DMS79 treated with DMSO at 0.1 percent for 48 hours (cell line): ENCODE results near the gene PHLPP1.
"Not testable (repeated sequence)": the region's sequence is repeated elsewhere in the genome, so short reads cannot be mapped to it uniquely, and the experiment has no call there.

ENCODE experiments used
- DNase-seq: peaks from one replicate; lab custom pipeline; 2025; lab: John Stamatoyannopoulos, UW

The PHLPP1 gene

DNA sequence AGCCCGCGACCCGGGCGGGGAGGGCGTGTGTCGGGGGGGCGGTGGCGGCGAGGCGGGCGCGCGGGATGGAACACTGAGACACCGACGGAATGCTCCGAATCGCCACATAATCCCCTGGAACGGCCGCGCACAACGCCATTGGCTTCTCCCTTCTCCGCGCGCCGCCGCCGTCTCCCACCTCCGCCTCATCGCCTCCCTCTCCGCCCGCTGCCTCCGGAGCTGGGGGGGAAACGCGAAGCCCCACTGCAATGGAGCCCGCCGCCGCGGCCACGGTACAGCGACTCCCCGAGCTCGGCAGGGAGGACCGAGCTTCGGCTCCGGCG is at the start of gene PHLPP1:
TSS of gene PHLPP1 (plus strand) at position 106 of the 323 bp plus-strand sequence. CDS start at position 249, 143 bp downstream.
- DNase-seq: no peak

DNA sequence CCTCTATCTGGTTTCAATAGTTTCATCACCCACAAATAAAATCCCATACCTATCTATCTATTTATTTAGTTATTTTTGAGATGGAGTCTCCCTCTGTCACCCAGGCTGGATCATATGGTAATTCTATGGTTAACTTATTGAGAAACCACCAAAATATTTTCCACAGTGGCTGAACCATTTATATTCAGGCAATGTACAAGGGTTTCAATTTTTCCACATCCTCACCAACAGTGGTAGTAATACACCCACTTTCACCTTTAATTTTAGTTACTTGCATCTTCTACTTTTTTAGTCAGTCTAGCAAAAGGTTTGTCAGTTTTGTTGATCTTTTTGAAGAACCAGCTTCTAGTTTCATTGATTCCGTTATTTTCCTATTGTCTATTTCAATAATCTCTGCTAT is 46.1 kb upstream of the PHLPP1 start:
- no peak for DNase-seq

DNA sequence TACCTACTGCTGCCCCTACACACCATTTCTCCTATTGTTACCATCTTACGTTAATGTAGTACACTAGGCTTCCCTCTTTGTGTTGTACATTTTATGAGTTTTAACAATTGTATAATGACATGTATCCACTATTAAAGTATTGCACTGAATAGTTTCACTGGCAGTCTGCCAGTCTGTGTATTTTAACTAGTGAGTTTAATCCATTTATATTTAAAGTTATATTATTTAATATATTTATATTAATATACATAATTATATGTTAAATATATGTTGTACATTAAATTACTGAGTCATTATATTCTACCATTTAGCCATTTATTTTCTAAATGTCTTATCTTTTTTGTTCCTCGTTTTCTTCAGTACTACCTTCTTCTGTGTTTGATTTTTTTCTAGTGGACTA is 44.8 kb upstream of the PHLPP1 start:
- DNase-seq: no peak

DNA sequence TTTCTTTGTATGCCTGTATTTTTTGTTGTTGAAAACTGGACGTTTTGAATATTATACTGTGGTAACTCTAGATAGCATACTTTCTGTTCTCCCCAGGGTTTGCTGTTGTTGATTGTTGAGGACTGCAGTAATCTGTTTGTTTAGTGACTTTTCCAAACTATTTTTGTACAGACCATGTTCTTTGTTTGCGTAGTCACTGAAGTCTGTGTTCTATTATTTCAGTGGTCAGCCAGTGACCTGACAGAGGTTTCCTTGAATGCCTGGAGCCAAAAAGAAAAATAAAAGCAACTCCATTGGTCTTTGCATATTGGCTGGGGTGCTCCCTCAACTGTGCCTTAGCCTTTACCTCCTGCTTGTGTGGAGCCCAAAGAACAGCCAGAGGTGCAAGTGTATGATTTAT is 42.7 kb upstream of the PHLPP1 start:
- no peak for DNase-seq

DNA sequence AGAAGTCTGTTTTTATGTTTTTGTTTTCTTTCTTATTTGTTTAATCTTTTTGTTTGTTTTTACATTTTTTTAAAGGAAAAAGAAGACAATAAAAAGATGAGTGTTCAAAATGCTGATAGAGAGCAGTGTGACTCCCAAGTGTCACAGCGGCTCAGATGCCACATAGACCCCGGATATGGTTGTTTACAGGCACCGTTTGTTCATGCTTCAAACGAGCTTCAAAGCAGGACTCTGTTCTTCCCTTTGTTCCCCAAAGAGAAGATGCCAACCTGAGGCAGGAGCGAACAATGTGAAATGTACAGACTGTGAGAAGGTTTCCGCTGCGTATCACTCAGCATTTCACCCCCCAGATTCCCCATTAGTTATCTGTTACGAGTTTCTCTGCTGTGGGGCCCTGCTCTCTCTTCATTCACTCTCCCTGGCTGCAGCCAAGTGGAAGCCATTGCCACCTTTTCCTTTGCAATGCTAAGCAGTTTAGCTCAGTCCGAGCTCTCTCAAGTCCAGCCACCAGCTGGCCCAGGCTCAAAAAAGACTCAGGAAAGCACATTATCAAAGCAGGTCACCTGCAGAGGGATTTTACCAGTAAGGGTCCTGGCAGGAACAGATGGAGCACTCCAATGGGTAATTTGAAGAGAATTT is 36.4 kb upstream of the PHLPP1 start:
- peak; percentile 46 for DNase-seq

DNA sequence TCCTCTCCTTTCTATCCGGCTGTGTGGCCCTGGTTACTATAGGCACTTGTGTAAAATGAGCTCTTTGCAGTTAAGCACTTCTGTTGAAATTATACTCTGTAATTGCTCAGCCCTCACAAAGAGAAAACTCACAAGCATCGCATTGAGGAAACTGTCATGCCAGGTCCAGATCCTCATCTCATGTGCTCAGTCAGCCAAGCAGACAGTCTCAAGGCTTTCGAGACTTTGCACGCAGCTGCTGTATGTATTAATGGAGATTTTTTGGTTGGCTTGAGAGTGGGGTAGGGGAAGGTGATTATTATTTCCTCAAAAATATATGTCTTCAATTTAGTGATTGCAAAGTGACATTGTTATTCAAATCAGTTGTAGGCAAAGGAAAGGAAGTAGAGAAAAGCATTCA is 33.0 kb upstream of the PHLPP1 start:
- peak; percentile 92 for DNase-seq

DNA sequence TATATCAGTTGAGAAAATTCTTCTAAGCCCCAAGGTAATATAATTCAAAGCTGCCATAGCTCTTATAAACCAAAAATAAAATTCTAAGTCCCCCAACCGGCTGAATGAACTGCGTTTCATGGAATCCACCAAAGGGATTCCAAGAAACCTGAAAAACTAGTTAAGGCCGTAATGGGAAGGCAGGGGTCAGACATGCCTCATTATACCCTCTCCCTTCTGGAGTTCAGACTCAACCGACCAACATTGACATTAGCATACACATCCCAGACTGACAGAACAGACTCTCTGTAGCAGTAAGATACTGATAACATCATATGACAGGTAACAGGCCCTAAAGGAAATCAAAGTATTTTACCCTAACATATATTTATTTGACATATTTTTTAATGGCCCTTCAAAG is 31.4 kb upstream of the PHLPP1 start:
- no peak for DNase-seq

DNA sequence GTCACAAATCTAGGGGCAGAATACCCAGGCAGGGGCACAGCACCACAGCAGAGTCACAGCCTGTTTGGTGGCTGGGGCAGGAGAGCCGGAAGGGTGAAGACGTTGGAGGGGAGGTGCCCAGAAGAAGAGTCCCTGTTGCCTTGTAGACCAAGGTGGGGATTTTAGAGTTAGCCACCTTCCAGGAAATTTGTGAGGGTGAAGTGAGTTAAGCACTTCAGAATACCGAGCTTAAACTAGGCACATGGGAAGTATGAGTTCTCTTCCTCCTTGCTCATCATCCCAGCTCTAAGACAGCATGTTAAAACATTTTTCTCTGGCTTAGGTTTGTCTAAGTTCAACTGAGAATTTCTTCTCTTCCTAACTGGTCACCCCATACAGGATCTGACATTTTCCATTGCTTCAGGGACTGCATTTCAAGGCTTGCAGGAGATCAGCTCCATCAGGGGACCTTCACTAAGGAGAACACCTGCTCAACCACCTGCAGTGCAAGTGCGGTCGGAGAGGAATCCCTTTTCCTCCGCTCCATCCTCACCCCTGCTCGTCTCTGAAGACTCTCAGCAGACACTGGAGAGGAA is 26.5 kb upstream of the PHLPP1 start:
- no peak for DNase-seq

DNA sequence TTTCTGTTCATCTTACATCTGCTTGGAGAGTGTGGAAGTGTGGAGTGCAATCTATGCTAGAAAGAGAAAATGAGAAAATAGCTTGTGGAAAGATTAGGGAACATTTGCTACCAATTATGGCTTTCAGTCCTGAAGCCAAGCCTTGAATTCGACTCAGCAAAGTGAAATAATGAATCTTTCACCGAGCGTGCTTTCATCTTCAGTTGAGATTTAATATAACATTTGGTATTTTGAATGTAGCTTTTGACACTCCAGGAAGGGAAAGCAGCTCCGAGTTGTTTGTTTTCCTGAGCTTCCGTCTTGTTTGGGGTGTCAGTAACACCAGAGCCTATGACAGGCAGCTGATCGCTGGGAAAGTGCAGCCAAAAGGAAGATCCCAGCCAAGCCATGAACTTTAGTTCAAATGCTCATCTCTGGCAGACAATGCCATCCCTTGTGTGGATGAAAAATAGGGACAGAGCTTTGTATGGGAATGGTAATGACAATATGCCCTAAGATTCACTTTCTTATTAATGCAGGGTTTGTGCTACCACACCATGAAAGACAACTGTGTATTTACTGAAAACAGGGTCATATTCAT is 25.0 kb upstream of the PHLPP1 start:
- DNase-seq: no peak

DNA sequence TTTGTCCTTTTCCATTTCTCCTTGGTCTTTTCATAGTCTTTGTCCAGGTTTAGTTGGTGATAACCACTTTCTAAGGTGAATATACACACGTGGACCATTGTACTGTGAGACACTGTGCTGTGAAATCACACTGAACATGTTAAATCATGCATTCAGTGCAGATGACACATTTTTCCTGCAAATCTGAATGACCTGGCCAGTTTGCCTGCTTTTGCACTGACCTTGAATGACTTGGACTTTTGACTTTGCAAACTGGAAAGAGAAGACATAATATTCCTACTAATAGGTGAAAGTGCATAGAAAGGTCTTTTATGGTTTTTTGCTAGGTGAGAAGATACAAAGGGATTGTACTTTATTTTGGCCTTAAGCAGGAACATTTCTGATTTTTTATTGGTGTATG is 21.7 kb upstream of the PHLPP1 start:
- DNase-seq: no peak

DNA sequence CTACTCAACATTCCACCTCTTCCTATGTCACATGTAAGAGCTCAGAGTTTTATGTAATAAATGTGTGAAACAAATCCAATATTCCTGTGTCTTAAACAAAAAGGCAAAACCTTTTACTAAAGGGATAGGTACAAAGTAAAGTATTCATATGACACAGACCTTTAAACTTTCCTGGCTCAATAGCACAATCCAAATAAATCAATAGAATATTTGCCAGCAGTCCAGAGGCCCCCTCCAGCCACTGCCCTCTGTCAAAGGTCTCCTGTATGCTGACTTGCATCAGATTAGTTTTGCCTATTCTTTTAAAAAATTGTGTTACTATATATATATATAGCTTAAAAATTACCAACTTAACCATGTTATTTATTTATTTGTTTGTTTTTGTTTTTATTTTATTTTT is 17.7 kb upstream of the PHLPP1 start:
- DNase-seq: no peak

DNA sequence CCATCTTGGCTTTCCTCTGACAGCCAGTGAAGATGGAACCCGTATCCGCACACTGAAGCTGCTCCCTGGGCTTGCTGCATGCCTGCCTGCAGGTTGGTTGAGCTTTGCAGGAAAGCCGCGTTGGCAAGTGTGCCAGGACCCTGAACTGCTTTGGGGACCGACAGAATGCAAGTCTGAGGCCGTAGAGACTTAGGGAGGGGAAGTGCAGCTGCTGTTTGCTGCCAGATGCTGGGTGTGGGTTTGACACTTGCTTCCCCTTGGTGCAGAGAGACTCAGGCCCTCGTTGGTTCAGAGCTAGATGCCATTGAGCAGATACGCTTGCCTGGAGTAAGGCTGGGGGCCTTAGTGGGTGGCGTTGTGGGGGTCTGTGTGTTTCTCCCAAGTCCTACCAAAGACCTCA is 13.1 kb upstream of the PHLPP1 start:
- no peak for DNase-seq

DNA sequence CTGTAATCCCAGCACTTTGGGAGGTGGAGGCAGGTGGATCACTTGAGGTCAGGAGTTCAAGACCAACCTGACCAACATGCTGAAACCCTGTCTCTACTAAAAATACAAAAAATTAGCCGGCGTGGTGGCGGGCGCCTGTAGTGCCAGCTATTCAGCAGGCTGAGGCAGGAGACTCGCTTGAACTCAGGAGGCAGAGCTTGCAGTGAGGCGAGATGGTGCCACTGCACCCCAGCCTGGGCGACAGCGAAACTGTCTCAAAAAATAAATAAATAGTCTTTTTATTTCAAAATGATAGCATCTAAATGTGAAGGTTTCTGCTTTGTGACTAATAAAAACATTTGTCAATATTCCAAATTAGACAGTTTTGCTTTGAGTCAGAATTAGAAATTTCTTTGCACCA is 8.5 kb upstream of the PHLPP1 start:
- not testable (repeated sequence) for DNase-seq

DNA sequence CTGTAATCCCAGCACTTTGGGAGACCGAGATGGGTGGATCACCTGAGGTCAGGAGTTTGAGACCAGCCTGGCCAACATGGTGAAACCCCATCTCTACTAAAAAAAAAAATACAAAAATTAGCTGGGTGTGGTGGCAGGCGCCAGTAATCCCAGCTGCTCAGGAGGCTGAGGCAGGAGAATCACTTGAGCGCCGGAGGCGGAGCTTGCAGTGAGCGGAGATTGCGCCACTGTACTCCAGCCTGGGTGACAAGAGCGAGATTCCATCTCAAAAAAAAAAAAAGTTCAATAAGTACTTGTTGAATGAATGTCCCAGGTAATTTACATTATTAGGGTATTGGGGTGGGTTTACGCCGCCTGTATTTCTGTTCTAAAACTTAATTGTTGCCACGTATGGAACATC is 5.4 kb upstream of the PHLPP1 start:
- not testable (repeated sequence) for DNase-seq

DNA sequence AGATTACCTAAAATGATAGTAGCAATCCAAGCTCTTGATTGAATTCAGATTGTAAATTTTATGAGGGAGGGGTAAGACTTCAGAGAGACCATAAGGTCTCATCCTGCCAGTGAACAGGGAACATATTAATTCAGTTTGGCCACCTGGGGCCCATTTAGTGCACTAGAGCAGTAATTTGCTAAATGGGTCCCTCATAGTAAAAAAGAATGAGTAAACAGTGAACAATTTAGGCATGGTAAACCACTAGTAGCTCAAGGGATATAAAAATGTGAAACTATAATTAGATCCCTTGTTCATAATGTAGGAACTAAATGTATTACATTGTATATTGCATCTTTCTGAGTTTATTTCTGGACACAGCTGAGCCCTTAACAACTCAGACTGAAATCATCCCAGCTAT is 4.9 kb upstream of the PHLPP1 start:
- DNase-seq: peak; percentile 33

DNA sequence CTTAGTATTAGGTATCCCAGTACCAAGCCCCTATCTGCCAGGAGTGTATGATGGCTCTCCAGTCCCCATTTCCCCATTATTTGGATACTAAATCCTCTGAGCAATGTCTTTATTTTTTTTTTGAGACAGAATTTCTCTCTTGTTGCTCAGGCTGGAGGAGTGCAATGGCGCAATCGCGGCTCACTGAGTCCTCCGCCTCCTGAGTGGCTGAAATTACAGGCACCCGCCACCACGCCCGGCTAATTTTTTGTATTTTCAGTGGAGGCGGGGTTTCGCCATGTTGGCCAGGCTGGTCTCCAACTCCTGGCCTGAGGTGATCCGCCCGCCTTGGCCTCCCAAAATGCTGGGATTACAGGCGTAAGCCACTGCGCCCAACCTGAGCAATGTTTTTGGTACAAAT is 3.6 kb upstream of the PHLPP1 start:
- DNase-seq: no peak

DNA sequence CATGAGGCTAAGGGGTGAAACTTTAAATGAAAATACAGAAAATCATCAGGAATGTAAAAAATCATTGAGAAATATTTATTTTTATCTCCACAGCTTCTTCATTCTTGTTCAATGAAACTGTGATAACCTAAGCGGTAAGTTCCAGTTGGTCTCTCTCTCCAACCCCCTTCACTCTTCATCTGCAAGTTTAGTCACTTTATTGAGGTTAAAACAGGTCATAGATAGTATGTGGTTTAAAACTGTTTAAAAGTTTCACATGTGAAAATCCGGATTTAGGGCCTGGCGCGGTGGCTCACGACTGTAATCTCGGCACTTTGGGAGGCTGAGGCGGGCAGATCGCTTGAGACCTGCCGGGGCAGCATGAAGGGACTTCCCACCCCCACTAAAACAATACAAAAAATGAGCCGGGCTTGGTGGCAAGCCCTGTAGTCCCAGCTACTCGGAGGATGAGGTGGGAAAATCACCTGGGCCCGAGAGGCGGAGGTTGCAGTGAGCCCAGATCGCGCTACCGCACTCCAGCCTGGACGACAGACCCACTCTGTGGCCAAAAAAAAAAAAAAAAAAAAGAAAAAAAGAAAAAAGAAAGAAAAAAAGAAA is 1.6 kb upstream of the PHLPP1 start:
- no peak for DNase-seq

DNA sequence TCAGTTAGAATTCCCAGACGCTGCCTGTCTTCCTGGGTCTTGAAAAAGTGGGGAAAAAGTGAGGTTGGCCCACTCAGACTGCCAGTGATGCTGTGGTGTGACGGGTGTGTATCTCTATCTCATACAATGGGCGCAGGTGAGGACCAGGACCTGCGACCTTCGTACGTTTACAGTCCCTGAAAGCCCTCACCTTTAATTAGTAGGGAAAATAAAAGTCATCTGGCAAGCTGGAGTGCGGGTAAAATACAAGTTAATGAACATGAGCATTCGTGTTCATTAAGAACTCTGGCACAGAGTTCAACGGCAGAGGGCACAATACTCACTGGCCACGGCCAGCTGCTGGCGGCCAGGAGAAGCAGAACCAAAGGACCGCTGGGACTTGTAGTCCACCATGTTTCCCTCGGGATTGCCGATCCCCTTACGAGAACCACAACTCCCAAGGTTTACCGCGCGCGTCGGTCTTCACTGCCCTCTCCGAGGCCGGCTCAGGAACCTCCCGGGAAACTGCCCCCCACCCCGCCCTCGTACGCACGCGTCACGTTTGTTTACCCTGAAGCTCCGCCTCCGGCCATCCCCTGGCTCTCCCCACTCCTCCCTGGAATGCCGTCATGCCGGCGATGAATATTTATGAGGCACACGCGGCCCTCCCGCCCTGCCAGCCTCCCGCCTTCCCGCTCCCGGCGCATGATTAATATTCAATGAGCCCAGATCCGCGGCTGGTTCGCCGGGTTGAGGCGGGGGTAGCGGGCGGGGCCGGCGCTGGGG is 488 bp upstream of the PHLPP1 start:
- DNase-seq: peak; percentile 98

DNA sequence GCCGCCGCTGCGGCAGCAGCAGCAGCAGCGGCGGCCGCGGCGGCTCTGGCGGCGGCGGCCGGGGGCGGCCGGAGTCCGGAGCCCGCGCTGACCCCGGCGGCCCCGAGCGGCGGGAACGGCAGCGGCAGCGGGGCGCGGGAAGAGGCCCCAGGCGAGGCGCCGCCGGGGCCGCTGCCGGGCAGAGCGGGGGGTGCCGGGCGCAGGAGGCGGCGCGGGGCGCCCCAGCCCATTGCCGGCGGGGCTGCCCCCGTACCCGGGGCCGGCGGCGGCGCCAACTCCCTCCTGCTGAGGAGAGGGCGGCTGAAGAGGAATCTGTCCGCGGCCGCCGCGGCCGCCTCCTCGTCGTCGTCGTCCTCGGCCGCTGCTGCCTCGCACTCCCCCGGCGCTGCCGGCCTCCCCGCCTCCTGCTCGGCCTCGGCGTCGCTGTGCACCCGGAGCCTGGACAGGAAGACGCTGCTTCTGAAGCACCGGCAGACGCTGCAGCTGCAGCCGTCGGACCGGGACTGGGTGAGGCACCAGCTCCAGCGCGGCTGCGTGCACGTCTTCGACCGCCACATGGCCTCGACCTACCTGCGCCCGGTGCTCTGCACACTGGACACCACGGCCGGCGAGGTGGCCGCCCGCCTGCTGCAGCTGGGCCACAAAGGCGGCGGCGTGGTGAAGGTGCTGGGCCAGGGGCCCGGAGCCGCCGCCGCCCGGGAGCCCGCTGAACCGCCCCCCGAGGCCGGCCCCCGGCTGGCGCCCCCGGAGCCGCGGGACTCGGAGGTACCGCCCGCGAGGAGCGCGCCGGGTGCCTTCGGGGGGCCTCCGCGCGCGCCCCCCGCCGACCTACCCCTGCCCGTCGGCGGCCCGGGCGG is 646 bp downstream of the PHLPP1 start:
- no peak for DNase-seq

DNA sequence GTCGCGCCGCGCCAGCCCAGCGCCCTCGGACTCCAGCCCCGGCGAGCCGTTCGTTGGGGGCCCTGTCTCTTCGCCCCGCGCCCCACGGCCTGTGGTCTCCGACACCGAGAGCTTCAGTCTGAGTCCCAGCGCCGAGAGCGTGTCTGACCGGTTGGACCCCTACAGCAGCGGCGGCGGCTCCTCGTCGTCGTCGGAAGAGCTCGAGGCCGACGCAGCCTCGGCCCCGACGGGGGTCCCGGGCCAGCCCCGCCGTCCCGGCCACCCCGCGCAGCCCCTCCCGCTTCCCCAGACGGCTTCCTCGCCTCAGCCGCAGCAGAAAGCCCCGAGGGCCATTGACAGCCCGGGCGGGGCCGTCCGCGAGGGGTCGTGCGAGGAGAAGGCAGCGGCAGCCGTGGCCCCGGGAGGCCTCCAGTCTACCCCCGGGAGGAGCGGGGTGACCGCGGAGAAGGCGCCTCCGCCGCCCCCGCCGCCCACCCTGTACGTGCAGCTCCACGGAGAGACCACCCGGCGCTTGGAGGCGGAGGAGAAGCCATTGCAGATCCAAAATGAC is 1.4 kb downstream of the PHLPP1 start:
- DNase-seq: peak; percentile 59

DNA sequence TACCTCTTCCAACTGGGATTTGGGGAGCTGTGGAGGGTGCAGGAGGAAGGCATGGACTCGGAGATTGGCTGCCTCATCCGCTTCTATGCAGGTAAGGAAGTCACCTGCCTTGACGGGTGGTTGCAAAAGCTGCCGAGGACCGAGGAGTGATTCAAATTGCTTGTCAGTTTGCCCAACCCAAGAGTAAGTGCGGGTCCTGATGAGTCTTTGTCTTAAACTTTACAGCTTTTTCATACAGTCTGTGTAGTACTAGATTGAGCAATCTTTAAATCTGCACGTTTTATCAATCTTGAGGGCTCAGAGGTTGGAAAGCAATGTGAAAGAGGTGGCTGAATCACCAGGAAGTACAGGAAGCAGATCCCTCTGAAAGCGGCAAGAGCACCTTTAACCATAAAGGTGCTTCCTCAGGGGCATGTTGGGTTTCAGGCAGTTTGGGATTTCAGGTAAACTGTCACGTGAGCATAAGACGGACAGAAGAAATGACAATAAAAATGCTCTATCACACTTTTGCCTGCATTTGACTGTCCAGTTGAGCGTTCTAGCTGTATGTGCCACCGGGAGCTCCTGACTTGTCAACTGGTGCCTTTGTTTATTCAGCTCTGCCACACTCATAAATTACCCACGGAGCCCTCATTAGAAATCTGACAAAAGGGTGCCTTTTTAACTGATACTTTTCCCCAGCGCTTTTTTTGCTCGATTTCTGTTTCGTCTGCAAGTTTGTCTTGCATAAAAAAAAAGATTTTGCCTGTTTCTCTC is 2.0 kb downstream of the PHLPP1 start:
- peak; percentile 62 for DNase-seq
